ENCODE results near the gene USP34.

The USP34 gene

DNA sequence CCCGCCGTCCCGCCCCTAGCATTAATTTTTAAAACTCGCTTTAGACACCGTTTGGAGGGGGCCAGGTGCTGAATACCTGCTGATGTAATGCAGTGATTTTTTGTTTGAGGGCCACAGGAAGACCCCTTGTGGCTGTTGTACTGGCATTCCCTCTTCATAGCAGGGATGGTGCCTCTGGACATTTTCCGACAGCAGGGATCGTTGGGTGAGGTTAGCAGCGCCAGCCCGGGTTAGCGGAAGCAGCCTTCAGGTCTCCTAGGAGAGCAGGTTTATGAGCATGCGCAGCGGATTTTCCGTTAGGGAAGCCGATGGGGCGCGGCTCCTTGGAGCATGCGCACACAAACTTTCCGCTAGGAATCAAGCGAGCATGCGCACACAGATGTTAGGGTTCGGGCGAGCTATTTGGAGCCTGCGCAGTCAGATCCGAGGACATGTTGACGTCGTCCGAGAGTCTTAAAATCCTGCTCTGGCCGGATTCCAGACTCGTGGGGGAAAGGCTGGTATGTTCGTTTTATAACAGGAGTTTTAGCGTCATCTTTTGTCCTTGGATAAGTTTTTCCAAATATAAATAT is 326.1 kb downstream of the USP34 start:
- DNase-seq = peak; percentile 96

GRCh38 chr2:61141151-61141550 is 329.7 kb downstream of the USP34 start:
- no peak for DNase-seq

- DNase-seq = no peak
These were observed 332.0 kb downstream of the USP34 start for GRCh38 chr2:61138859-61139258.

All from hematopoietic multipotent progenitor cell treated with erythropoietin and hydrocortisone succinate and interleukin-3 and kit ligand, for 8 days (in vitro differentiated cells).